ENCODE data around the gene SVOP.
"Not testable (repeated sequence)": the region's sequence is repeated elsewhere in the genome, so short reads cannot be mapped to it uniquely, and the experiment has no call there.

Gene SVOP, protein sequence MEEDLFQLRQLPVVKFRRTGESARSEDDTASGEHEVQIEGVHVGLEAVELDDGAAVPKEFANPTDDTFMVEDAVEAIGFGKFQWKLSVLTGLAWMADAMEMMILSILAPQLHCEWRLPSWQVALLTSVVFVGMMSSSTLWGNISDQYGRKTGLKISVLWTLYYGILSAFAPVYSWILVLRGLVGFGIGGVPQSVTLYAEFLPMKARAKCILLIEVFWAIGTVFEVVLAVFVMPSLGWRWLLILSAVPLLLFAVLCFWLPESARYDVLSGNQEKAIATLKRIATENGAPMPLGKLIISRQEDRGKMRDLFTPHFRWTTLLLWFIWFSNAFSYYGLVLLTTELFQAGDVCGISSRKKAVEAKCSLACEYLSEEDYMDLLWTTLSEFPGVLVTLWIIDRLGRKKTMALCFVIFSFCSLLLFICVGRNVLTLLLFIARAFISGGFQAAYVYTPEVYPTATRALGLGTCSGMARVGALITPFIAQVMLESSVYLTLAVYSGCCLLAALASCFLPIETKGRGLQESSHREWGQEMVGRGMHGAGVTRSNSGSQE

DNA sequence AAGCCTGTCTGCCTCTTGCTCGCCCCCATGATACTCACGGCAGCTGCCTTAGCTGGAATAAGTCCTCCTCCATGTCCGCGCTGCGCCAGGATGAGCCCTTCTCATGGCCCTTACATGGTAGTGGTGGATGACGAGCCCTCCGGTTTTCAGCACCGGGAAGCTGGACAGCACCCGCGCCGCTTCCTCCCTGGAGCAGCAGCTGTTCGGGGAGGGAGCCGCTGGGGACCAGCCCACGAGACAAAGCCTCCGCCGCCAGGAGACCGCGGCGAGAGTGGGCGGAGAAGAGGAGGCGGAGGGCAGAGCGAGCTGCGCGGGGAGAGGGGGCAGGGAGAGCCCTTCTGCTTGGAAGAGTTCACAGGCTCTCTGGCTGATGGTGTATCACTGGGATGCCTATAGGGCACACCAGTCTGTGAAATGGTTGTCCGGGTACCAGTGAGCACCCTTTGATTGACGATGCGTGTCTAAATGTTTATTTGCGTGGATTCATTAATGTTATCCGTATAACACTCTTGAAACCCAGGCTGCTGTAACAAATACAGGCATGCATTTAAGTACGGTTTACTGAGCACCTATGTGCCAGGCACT is at the start of gene SVOP:
SVOP (minus strand) TSS at position 273 of the 585 bp plus-strand sequence; CDS start at position 73, 200 bp downstream.
- DNase-seq, result peak; percentile 79

DNA sequence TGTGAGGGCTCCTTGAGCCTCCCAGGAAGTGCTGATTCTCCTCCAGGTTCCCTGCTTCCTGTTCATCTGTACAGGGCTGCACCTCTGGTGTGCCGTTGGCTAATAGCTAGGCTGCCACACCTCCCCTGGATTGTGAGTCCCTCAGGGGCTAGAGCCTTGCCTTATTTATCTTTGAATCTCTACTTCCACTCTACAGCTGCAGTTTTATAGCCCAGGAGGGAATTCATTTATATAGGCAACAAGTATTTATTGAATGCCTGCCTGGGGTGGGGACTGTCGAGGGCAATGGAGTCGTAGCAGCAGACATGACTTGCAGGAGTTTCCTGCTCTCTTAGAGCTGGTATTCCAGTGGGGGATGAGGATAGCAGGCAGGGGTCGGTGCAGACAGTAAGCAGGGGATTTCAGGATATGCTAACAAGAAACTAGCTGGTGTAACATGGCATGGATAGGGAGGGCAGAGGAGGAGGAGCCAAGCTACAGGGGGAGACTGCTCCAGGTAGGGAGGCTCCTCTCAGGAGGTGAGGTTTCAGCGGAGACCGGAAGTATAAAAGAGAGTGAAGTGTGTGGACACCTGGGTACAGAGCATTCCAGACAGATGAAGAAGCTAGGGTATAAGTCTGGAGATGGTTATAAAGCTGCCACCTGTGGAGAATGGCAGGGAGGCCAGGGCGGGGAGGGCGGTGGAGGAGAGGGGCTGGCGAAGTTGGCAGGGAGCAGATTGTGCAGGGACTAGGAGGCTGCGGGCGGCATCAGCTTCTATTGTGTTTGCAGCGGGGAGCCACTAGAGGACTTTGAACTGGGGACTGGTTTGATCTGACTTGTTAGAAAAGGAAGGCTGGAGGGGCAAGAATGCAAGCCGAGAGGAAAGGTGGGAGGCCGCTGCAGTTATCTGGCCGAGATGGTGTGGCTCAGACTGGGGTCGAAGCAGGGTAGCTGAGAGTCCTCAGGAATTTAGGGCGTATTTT is 48.7 kb upstream of the SVOP start:
- DNase-seq, result no peak

DNA sequence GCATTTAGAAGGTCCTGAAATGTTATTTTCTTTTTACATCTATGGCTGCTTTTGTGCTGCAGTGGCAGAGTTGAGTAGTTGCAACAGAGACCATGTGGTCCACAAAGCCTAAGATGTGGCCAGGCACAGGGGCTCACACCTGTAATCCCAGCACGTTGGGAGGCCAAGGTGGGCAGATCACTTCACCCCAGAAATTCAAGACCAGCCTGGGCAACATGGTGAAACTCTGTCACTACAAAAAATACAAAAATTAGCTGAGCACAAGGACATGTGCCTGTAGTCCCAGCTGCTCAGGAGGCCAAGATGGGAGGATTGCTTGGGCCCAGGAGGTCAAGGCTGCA is 45.0 kb upstream of the SVOP start:
- DNase-seq, result no peak

DNA sequence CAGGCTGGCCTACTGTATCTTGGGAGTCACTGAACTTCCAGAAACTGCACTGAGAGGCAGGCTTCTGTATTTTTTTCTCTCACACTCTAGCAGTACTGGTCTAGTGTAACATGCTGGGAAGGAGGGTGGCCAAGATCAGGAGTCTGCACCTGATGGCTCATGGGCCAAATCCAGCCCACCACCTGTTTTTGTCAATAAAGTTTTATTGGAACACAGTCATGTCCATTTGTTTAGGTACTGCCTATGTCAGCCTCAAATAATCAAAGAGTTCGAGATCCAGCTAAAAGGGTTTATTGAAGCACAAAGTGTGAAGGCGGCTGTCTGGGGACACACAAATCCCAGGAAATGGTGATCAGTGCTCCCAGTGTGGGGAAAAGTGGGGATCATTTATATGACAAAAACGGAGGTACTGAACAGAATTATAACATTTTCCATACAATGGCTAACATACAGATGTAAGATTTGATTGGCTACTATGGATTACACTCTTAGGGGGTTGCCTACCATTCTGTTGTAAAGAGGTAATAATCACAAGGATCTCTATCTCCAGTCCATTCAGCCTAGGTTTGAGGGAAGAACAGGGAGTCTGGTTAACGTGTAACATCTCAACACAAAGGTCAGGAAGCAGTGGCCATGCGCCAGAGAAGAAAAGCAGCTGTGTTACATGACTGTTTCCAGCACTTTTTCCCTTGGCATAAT is 44.4 kb upstream of the SVOP start:
- no peak for DNase-seq

DNA sequence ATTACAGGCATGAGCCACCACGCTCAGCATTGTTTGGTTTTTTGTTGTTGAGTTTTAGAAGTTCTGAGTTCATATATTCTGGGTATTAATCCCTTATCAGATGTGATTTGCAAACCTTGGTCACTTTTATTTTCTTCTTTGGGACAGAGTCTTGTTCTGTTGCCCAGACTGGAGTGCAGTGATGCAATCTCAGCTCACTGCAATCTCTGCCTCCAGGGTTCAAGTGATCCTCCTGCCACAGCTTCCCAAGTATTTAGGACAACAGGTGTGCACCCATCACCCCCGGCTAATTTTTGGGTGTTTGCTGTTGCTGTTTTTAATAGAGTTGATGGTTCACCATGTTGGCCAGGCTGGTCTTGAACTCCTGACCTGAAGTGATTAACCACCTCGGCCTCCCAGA is 43.3 kb upstream of the SVOP start:
- DNase-seq, result no peak

DNA sequence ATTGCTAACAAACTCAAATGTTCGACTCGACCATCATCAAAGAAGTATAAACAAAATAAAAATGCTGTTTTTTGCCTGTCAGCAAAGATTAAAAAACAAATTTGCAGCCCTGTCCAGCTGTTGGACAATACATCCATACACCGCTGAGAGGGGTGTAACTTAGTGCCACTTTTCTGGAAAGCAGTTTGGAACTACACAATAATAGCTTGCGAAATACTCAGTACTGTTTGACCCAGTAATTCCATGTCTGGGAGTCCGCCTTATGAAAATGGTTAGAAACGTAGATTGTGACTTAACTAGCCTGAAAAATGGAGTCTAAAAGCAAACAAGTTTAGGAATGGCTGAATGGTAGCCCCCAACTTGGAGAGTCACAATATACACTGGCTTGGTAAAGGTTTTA is 37.9 kb upstream of the SVOP start:
- no peak for DNase-seq

DNA sequence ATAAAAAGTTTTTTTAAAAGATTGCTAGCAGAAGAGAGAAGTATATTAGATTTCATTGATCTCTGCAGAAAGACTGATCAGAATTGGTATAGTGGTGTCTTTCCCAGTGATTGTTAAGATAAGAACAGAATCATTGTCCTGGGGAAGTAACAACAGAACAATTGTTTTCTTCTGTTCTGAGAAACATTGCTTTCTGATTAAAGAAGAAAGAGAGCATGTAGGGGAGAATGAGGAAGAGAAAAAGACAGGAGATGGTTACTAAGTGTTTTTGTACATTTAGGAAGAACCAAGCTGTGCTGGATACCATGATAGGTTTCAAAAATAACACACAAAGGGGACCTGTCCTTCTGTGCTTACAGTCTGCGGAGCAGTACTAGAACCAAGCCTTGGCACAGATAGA is 36.5 kb upstream of the SVOP start:
- no peak for DNase-seq

DNA sequence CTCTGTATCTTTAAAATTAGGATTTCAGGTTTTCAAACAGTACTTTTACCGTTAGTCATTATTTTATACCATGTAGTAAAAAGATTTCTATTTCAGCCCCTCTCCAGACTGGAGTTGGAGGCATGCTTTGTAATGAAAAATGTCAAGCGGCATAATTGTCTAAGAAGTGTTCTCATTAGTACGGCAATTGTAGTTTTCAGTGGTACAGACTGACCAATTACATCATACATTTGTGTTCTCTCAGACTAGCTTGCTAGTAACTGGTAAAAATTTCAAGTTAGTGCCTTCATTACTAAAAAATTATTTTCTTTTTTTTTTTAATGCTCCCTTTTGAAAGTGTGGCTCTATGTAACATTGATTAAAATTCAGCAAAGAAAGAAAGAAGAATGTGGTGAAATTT is 36.0 kb upstream of the SVOP start:
- DNase-seq, result no peak

DNA sequence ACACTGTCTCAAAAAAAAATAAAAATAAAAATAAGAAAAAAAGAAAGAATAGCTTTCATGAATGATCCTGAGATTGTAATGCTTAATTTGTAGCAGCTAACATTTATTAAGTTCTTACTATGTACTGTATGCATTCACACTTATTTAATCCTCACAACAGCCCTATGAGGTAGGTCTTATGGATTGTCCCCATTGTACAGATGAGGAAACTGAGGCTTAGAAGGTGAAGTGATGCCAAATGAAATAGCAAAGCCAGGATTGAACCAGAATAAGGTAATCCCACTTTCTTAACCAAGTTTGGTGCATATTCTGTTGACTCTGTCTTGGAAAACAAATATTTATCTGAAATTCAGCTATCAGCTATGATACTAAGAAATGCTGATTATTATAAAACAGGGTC is 33.7 kb upstream of the SVOP start:
- no peak for DNase-seq

DNA sequence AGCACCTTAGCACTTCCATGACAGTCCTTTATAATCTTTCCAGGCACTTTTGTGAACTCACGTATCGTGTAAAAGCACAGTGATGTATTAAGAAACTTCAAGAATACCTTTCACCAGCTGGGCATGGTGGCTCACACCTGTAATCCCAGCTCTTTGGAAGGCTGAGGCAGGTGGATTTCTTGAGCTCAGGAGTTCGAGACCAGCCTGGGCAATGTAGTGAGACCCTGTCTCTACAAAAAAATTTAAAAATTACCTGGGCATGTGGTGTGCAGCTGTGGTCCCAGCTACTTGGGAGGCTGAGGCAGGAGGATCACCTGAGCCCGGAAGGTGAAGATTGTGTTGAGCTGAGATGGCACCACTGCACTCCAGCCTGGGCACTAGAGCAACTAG is 33.3 kb upstream of the SVOP start:
- DNase-seq, result not testable (repeated sequence)

DNA sequence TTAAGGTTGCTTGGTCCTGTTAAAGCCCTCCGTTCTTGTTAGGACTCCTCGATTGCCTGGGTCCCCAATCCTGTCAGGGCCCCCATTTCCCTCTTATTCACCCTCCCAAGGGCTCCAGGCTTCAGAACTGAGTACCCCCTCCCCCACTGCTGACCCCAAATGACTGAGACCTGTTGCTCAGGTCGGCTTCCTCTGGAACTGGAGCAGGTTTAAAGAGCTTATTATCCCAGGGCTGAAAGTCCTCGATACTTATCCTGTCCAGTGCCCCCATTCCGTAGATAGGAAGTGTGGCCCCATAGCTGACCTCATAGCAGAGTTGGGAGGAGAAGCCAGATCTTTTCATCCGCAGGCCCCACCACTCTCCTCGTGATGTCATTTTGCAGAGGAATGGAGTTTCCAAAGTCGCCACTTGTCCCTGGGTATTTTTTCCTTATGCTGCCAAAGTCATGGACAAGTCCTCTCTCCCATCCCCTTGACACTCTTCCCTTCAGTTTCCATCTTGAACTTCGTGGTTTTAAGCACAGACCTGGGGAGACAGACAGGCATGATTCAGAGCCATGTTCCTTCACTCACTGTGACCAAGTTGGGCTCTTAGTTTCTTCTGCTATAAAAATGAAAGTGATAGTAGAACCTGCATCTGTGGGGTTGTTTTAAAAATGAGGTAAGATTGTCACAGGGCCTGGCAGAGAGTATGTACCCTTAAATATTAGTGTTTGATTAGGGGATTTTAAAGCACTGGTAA is 32.7 kb upstream of the SVOP start:
- no peak for DNase-seq

DNA sequence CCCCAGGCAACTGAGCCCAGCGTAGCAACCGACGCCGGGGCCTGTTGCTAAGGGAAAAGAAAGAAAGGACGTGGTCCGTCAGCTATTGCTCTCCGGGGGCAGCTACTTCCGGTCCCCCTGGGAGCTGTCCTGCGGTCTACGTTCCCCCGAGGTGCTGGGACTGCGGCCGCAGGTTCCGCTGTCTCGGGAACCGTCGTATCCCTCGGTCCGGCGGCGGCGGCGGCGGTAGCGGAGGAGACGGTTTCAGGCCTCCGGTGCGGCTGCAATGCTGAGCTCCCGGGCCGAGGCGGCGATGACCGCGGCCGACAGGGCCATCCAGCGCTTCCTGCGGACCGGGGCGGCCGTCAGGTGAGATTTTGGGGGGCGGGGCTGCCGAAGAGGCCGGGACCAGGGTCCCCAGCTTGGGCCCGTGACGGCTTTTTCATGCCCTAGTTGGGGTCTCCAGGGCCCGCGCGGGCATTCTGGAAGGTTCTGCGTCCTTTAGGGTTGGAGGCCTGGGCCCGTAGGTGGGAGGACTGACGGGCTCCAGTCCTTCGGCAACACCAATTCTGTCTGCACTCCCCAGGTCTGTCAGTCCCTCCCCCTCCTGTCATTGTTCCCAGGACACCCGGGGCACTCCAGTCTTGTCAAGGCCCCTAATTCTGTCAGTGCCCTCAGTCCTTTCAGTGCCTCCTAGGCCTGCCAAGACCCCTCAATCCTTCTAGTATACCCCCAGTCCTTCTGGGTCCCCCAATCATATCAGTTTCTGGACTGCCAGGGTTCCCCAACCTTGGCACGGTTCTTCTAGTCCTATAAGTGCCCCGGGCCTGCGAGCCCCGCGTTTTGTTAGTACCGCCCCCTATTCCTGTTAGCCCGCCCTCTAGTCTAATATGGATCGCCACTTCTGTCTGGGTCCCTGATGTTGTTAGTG is 31.8 kb upstream of the SVOP start, which contains the start of gene USP30:
USP30 (plus strand) TSS at position 163 of the 910 bp plus-strand sequence; CDS start at position 266, 103 bp downstream.
- peak; percentile 73 for DNase-seq

DNA sequence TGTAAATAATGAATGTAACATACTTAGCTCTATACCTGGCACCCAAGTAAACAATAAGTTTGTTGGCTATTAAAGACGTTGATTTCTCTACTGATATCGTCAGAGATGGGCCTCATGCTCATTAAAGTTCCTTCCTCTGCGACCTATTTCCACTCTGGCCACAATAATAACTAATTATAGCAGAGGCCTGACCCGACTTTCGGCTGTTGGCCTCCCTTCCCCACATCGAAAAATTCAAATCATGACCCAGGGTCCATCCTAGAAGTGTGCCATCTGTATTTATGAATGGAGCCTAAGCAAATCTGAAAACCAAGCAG is 31.2 kb upstream of the SVOP start:
- DNase-seq, result no peak

DNA sequence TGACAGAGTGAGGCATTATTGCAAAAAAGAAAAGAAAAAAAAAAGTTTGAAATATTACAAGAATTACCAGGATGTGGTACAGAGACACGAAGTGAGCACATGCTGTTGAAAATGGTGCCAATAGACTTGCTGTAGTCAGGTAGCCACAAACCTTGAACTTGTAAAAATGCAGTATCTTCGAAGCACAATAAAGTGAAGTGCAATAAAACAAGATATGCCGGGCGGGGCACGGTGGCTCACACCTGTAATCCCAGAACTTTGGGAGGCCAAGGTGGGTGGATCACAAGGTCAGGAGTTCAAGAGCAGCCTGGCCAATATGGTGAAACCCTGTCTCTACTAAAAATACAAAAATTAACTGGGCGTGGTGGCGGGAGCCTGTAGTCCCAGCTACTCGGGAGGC is 28.9 kb upstream of the SVOP start:
- not testable (repeated sequence) for DNase-seq

DNA sequence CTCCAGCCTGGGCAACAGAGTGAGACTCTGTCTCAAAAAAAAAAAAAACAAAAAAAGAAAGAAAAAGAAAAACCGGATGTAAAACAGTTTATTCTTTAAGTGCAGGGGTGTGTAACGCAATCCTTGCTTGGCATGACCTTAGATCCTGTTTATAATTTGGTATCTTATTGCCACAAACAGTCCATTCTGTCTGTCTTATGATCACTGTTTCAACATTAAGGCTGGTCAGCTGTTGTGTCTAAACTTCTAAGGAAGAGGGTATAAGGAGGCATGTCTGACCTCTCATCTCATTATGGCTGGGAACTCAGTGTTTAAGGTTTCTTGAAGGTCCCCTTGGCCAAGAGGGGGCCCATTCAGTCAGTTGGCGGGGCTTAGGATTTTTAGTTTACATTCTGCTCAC is 27.8 kb upstream of the SVOP start:
- DNase-seq, result not testable (repeated sequence)

DNA sequence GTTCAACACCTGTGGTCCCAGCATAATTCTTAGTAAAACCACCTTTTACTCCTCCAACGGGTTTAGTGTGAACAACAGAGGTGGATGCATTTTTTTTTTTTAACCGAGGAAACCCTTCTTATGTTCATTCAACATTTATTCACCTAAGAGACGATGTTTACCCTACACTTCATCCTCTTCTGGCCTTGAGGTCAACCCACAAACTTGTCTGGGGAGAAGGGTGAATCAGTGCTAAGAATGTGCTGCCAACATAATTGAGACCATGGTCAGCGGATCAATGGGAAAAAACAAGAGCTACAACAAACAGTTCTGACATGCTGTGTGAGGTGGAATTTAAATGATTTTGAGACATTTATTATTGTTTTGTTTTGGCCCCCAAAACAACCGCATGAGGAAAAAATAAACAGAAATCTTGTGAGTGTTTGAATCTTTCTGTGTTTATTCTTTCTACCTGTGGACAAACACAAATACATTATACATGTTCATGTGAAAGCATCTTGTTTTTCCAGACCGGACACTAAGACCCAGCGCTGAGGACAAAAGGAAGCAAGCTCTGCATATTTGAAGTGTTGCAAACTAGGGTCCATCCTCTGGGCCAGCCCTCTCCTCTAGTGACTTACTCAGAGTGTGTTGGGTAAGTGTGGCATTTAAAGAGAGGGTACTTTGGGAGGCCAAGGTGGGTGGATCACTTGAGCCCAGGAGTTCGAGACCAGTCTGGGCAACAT is 26.4 kb upstream of the SVOP start:
- DNase-seq, result no peak

DNA sequence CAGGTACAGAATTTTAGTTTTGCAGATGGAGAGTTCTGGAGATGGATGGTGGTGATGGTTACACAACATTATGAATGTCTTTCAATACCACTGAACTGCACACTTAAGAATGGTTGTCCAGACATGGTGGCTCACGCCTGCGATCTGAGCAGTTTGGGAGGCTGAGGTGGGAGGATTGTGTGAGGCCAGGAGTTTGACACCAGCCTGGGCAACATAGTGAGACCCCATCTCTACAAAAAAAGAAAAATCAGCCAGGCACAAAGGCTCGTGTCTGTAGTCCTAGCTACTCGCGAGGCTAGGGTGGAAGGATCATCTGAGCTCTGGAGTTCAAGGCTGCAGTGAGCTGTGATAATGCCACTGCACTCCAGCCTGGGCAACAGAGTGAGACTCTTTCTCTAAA is 23.4 kb upstream of the SVOP start:
- DNase-seq, result no peak

DNA sequence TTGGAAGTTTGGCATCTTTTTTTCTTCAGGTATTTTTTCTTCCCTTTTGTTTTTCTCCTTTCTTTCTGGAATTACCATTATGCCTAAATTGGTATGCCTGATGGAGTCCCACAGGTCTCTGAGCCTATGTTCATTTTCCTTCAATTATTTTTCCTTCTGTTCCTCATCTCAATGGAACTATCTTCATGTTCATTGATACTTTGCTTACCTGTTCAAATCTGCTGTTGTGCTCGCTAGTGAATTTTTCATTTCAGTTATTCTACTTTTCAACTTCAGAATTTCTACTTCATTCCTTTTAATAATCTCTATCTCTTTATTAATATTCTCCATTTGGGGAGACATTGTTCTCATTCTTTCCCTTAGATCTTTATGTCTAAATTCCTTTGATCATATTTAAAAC is 16.1 kb upstream of the SVOP start:
- DNase-seq, result no peak

DNA sequence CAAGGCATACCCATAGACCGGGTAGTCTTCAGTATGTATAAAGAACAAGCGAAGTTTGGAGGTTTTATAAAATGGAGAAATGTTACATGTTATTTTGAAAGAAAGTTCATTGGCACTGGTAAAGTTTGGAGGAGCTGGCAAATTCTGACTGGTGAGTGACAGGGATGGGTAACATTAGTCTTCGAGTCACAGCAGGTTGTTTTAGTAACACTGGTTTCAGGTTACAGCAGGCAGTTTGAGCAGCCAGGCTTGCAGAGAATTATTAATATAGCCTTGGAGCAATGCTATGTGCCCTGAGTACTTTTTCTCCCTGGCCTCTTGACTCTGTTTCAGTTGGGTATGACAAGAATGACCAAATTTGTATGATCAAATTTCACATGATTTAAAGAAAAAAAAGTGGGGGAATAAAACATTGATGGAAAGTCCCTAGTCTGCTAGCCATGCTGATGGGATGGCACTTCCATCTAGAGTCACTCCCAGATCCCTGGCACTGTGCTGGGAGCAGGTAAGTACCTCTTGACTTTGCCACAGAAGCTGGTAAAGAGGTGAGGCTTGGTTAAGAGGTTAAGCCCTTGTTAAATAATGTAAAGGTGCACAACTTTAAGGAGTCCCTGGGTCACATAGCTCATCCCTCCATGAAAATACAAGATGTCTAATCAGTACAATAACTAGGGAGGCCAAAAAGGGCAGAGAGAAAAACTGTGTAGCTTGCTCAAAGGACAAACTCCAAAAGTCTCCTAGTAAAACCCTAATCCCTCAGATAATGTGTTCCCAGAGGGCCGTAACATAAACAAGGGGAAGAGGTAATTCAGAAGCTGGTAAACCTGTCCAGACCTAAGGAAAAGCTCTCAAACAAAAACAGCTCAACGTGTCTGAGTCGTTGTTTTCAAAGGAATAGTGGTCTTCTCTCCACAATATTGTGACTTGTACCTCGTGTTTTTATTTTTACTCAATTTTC is 12.7 kb upstream of the SVOP start:
- no peak for DNase-seq
